ENCODE measurements around the gene CYP2A6.
"Not testable (repeated sequence)": the region's sequence is repeated elsewhere in the genome, so short reads cannot be mapped to it uniquely, and the experiment has no call there.

CYP2A6 gene

GRCh38 chr19:40852467-40853152 lies 2.4 kb upstream of the CYP2A6 start:
- peaks cover 0 to 17% (median 6%) of the 10 kb centered on the region in 5 donors for H3K4me1 ChIP-seq (ENCODE audit: control insufficient read depth in 5 of 5, insufficient read depth in 5 of 5, low read length in 5 of 5)
- H3K9ac ChIP-seq (ENCODE audit: low read length in 5 of 5); H3K4me3 ChIP-seq (ENCODE audit: low read depth in 1 of 5, low read length in 5 of 5); H3K27ac ChIP-seq (ENCODE audit: low read depth, low read length); H3K27me3 ChIP-seq (ENCODE audit: control insufficient read depth in 5 of 5, insufficient read depth in 4 of 5, low read length in 5 of 5); H3K9me3 ChIP-seq (ENCODE audit: control insufficient read depth in 5 of 5, low read length in 5 of 5); H3K36me3 ChIP-seq (ENCODE audit: control insufficient read depth in 5 of 5, insufficient read depth in 5 of 5, low read length in 5 of 5): not testable (repeated sequence)

- H3K9me3 ChIP-seq (ENCODE audit: control insufficient read depth in 5 of 5, low read length in 5 of 5); H3K9ac ChIP-seq (ENCODE audit: low read length in 5 of 5); H3K4me3 ChIP-seq (ENCODE audit: low read depth in 1 of 5, low read length in 5 of 5); H3K27ac ChIP-seq (ENCODE audit: low read depth, low read length); H3K27me3 ChIP-seq (ENCODE audit: control insufficient read depth in 5 of 5, insufficient read depth in 4 of 5, low read length in 5 of 5); H3K36me3 ChIP-seq (ENCODE audit: control insufficient read depth in 5 of 5, insufficient read depth in 5 of 5, low read length in 5 of 5): not testable (repeated sequence)
- H3K4me1 ChIP-seq (ENCODE audit: control insufficient read depth in 5 of 5, insufficient read depth in 5 of 5, low read length in 5 of 5): peaks cover 0 to 14% (median 12%) of the 10 kb centered on the region in 5 donors
These were observed 3.5 kb downstream of the CYP2A6 start for GRCh38 chr19:40846722-40847121.

- Histone ChIP-seq H3K4me3 (ENCODE audit: low read depth in 1 of 5, low read length in 5 of 5) (peak overlapping the region in 4 of 5 donors; percentile 17 to 53 (median 38)), H3K4me1 (ENCODE audit: control insufficient read depth in 5 of 5, insufficient read depth in 5 of 5, low read length in 5 of 5) (peaks cover 0 to 11% (median 6%) of the 10 kb centered on the region in 5 donors)
- H3K36me3 ChIP-seq (ENCODE audit: control insufficient read depth in 5 of 5, insufficient read depth in 5 of 5, low read length in 5 of 5); H3K27me3 ChIP-seq (ENCODE audit: control insufficient read depth in 5 of 5, insufficient read depth in 4 of 5, low read length in 5 of 5); H3K9ac ChIP-seq (ENCODE audit: low read length in 5 of 5); H3K9me3 ChIP-seq (ENCODE audit: control insufficient read depth in 5 of 5, low read length in 5 of 5); H3K27ac ChIP-seq (ENCODE audit: low read depth, low read length): not testable (repeated sequence)
These were observed 6.6 kb downstream of the CYP2A6 start for GRCh38 chr19:40843653-40844052.

GRCh38 chr19:40842997-40843652 lies 7.1 kb downstream of the CYP2A6 start:
- peak overlapping the region in 3 of 5 donors; percentile 32 to 53 (median 44) for H3K4me3 ChIP-seq (ENCODE audit: low read depth in 1 of 5, low read length in 5 of 5)
- not testable (repeated sequence) for H3K36me3 ChIP-seq (ENCODE audit: control insufficient read depth in 5 of 5, insufficient read depth in 5 of 5, low read length in 5 of 5); H3K9ac ChIP-seq (ENCODE audit: low read length in 5 of 5); H3K4me1 ChIP-seq (ENCODE audit: control insufficient read depth in 5 of 5, insufficient read depth in 5 of 5, low read length in 5 of 5); H3K9me3 ChIP-seq (ENCODE audit: control insufficient read depth in 5 of 5, low read length in 5 of 5); H3K27me3 ChIP-seq (ENCODE audit: control insufficient read depth in 5 of 5, insufficient read depth in 4 of 5, low read length in 5 of 5); H3K27ac ChIP-seq (ENCODE audit: low read depth, low read length)

- H3K4me3 ChIP-seq (ENCODE audit: low read depth in 1 of 5, low read length in 5 of 5); H3K9ac ChIP-seq (ENCODE audit: low read length in 5 of 5); H3K27me3 ChIP-seq (ENCODE audit: control insufficient read depth in 5 of 5, insufficient read depth in 4 of 5, low read length in 5 of 5); H3K4me1 ChIP-seq (ENCODE audit: control insufficient read depth in 5 of 5, insufficient read depth in 5 of 5, low read length in 5 of 5); H3K36me3 ChIP-seq (ENCODE audit: control insufficient read depth in 5 of 5, insufficient read depth in 5 of 5, low read length in 5 of 5); H3K9me3 ChIP-seq (ENCODE audit: control insufficient read depth in 5 of 5, low read length in 5 of 5); H3K27ac ChIP-seq (ENCODE audit: low read depth, low read length): not testable (repeated sequence)
These were observed 8.2 kb downstream of the CYP2A6 start for GRCh38 chr19:40842012-40842411.

GRCh38 chr19:40838477-40838876 lies 11.8 kb downstream of the CYP2A6 start:
- H3K4me3 ChIP-seq (ENCODE audit: low read depth in 1 of 5, low read length in 5 of 5); H3K9ac ChIP-seq (ENCODE audit: low read length in 5 of 5); H3K27ac ChIP-seq (ENCODE audit: low read depth, low read length); H3K9me3 ChIP-seq (ENCODE audit: control insufficient read depth in 5 of 5, low read length in 5 of 5); H3K27me3 ChIP-seq (ENCODE audit: control insufficient read depth in 5 of 5, insufficient read depth in 4 of 5, low read length in 5 of 5); H3K36me3 ChIP-seq (ENCODE audit: control insufficient read depth in 5 of 5, insufficient read depth in 5 of 5, low read length in 5 of 5); H3K4me1 ChIP-seq (ENCODE audit: control insufficient read depth in 5 of 5, insufficient read depth in 5 of 5, low read length in 5 of 5): not testable (repeated sequence)

GRCh38 chr19:40836754-40837429 lies 13.4 kb downstream of the CYP2A6 start:
- Histone ChIP-seq H3K4me1 (ENCODE audit: control insufficient read depth in 5 of 5, insufficient read depth in 5 of 5, low read length in 5 of 5) (peaks cover 0 to 18% (median 8%) of the 10 kb centered on the region in 5 donors), H3K9ac (ENCODE audit: low read length in 5 of 5) (no peak overlapping the region), H3K36me3 (ENCODE audit: control insufficient read depth in 5 of 5, insufficient read depth in 5 of 5, low read length in 5 of 5) (no peaks in the 10 kb centered on the region), H3K27ac (ENCODE audit: low read depth, low read length) (no peak overlapping the region), H3K27me3 (ENCODE audit: control insufficient read depth in 5 of 5, insufficient read depth in 4 of 5, low read length in 5 of 5) (no peaks in the 10 kb centered on the region), H3K4me3 (ENCODE audit: low read depth in 1 of 5, low read length in 5 of 5) (no peak overlapping the region), H3K9me3 (ENCODE audit: control insufficient read depth in 5 of 5, low read length in 5 of 5) (no peaks in the 10 kb centered on the region)

- not testable (repeated sequence) for H3K9me3 ChIP-seq (ENCODE audit: control insufficient read depth in 5 of 5, low read length in 5 of 5); H3K36me3 ChIP-seq (ENCODE audit: control insufficient read depth in 5 of 5, insufficient read depth in 5 of 5, low read length in 5 of 5); H3K9ac ChIP-seq (ENCODE audit: low read length in 5 of 5); H3K4me3 ChIP-seq (ENCODE audit: low read depth in 1 of 5, low read length in 5 of 5); H3K27ac ChIP-seq (ENCODE audit: low read depth, low read length); H3K27me3 ChIP-seq (ENCODE audit: control insufficient read depth in 5 of 5, insufficient read depth in 4 of 5, low read length in 5 of 5)
- peaks cover 0 to 33% (median 20%) of the 10 kb centered on the region in 5 donors for H3K4me1 ChIP-seq (ENCODE audit: control insufficient read depth in 5 of 5, insufficient read depth in 5 of 5, low read length in 5 of 5)
These were observed 16.3 kb downstream of the CYP2A6 start for GRCh38 chr19:40833728-40834533.

- not testable (repeated sequence) for H3K9ac ChIP-seq (ENCODE audit: low read length in 5 of 5); H3K27me3 ChIP-seq (ENCODE audit: control insufficient read depth in 5 of 5, insufficient read depth in 4 of 5, low read length in 5 of 5); H3K36me3 ChIP-seq (ENCODE audit: control insufficient read depth in 5 of 5, insufficient read depth in 5 of 5, low read length in 5 of 5); H3K9me3 ChIP-seq (ENCODE audit: control insufficient read depth in 5 of 5, low read length in 5 of 5); H3K4me3 ChIP-seq (ENCODE audit: low read depth in 1 of 5, low read length in 5 of 5)
- Histone ChIP-seq H3K4me1 (ENCODE audit: control insufficient read depth in 5 of 5, insufficient read depth in 5 of 5, low read length in 5 of 5) (peaks cover 0 to 33% (median 20%) of the 10 kb centered on the region in 5 donors), H3K27ac (ENCODE audit: low read depth, low read length) (peak overlapping the region; percentile 89)
These were observed 17.8 kb downstream of the CYP2A6 start for GRCh38 chr19:40832431-40832790.
